ENCODE results near the gene IPMK. TPM values are rescaled to one million over a fixed set of nuclear protein-coding genes. Genes with fewer than 3 reads are reported as not detected.
"Not testable (repeated sequence)": the region's sequence is repeated elsewhere in the genome, so short reads cannot be mapped to it uniquely, and the experiment has no call there.

Gene IPMK
- polyA plus RNA-seq, 1 donor = 4.3 TPM

DNA sequence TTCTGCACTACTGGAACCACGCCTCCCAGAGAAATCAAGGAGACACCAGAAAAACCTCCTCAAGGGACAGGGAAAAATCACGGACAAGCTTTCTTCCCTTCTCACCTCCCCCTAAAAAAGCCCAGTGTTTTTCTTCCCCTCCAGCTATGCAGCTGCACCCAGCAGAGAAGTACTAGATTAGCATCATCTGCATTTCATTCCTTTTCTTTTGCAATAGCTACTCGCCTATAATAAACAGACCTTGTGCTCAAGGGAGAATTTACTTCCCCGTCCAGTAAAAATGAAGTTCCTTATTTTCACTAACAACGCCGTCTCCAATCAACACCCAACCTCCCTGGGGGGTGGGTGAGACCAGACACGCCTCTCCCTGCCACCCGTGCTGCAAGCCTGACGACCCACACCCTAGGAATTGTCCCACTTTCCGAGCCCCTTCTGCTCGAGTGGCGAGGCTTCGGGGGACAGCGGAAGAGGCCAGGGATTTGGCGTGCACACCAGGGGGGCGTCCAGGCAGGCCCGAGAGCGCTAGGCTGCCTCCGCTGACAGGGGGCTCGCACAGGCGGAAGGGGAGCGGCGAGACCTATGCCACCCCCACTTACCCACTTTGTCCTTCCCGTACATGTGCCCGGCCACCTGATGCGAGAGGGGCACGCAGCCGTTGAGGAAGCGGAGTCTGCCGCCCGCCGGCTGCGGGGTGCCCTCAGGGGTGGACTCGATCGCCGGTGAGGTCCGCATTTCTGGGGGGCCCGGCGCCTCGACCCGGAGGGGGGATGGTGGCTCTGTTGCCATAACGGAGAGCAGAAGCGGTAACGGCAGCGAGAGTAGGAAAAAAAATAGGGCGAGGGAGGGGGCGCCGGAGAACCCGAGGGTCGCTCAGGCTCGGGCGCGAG is 625 bp downstream of the IPMK start:
- DNase-seq = peak; percentile 55

DNA sequence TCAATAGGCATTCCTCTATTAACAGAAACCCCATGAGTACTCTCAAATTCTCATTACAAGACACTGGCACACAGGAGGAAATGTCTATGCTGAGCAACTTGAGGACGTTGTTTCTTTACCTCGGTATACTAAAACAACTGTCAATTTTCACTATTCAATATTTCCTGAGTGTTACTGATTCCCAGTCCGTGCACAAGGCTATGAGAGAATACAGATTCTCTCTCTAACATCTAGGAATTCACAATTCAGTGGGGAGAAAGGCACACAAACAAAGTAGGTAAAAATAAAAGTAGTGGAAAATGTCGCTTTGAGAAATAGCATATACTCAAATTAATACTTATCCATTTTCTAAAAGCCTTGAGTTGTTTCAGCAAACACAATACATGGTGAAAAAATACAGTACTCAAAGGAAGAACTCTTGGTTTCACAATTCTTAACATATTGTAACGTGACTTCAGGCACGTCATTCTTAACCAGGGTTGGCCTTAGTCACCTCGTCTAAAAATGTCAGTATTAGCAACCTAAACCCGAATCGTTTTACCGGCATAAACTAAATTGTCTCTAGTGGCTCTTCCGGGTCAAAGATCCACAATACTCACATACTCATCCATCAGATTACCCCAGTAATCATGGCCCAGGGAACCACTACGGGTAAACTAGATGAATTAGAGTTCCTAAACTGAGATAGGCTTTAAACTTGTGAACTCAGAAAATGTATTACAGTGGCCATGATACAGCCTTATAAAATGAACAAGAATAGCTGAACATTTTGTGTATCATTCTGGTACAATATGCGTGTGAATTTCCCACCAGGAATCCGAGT is 1.5 kb downstream of the IPMK start:
- peak; percentile 22 for DNase-seq

GRCh38 chr10:58265249-58265648 is 2.4 kb downstream of the IPMK start:
- no peak for DNase-seq

DNA sequence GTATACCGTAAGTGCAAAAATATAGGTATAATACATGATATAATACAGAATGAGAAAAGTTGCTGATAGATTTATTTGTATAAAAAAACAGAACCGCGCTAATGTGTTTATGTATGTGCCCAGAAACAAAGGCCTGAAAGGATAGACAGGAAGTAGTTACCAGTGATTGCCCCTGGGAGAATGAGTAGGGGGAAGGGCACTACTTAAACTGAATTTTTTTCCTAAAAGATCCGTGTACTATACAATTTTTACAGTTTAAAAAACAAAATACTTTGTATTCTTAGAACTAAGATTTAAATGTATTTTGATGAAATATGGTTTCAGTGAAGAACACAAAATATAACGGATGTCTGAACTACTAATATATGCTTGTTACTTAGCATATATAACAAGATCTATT is 2.9 kb downstream of the IPMK start:
- DNase-seq = no peak

DNA sequence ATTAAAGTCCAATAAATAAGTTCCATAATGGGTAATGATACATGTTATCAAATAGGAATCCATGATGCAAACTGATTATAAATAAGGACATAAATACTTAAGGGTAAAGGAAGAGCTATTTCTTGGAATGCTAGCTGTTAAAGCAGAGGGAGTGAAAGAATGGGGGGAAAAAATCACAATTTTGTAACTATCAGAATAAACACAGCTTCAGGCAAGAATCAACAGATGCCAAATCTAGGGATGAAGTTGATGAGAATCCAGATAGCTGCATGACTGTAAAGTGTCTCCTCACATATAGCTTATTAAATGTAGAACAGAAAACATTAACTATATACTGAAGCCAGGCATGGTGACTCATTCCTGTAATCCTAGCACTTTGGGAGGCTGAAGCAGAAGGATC is 4.9 kb downstream of the IPMK start:
- DNase-seq = no peak

DNA sequence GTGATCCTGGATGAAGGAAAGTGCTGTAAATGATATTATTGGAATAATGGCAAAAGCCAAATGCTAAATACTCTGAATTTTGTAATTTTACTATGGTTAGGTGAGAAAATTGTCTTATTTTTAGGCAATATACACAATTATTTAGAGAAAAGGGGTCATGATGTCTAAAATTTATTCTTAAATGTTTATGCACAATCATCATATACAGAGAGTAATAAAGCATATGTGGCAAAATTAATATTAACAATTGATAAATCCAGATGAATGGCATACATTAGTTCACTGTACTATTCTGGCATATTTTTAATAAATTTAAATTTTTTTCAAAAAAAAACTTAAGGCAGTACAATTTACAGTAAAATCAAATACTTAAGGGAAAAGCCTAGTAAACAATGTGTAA is 7.4 kb downstream of the IPMK start:
- no peak for DNase-seq

- DNase-seq = no peak
Observed at GRCh38 chr10:58258977-58259692, 8.6 kb downstream of the IPMK start.

GRCh38 chr10:58256013-58256780 is 11.5 kb downstream of the IPMK start:
- not testable (repeated sequence) for DNase-seq

DNA sequence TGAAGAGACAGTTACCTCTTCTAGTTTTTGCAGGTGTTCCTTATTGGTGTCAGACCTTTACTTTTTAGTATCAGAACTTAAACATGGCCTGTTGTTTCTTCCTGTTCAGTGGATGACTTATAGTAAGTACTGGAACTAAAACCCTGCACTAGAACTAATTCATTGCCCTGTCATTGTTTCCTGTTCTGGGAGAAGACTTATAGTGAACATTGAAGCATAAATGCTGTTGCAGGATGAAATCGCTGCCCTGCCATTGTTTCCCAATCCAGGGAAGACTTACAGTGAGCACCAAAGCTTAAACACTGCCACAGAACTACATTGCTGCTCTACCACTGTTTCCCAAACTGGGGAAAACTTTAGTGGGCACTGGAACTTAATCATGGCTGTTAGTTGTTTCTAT is 13.1 kb downstream of the IPMK start:
- no peak for DNase-seq

DNA sequence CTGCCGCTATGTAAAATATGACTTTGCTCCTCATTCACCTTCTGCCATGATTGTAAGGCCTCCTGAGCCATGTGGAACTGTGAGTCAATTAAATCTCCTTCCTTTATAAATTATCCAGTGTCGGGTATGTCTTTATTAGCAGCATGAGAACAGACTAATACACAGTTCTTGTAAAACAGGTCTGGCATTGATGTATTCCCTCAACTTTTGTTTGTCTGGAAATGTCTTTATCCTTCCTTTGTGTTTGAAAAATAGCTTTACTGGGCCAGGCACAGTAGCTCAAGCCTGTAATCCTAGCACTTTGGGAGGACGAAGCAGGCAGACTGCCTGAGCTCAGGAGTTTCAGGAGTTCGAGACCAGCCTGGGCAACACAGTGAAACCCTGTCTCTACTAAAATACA is 14.5 kb downstream of the IPMK start:
- no peak for DNase-seq

GRCh38 chr10:58244666-58245065 is 23.0 kb downstream of the IPMK start:
- DNase-seq = not testable (repeated sequence)

- not testable (repeated sequence) for DNase-seq
Observed at GRCh38 chr10:58244242-58244641, 23.5 kb downstream of the IPMK start.

DNA sequence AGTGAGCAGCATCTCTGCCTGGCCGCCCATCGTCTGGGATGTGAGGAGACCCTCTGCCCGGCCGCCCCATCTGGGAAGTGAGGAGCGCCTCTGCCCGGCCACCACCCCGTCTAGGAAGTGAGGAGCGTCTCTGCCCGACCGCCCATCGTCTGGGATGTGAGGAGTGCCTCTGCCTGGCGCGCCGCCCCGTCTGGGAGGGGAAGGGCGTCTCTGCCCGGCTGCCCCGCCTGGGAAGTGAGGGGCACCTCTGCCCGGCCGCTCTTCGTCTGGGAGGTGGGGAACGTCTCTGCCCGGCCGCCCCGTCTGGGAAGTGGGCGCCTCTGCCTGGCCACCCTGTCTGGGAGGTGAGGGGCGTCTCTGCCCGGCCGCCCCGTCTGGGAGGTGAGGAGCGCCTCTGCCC is 23.9 kb downstream of the IPMK start:
- not testable (repeated sequence) for DNase-seq

DNA sequence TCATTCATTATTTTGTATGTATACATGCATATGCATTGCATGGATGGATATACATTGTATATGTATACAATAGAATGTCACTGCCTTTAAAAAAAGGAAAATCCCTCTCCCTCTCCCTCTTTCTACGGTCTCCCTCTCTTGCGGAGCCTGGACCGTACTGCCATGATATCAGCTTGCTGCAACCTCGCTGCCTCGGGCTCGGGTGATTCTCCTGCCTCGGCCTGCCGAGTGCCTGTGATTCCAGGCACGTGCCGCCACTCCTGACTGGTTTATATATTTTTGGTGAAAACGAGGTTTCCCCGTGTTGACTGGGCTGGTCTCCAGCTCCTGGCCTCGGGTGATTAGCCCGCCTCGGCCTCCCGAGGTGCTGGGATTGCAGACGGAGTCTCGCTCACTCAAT is 24.4 kb downstream of the IPMK start:
- no peak for DNase-seq

DNA sequence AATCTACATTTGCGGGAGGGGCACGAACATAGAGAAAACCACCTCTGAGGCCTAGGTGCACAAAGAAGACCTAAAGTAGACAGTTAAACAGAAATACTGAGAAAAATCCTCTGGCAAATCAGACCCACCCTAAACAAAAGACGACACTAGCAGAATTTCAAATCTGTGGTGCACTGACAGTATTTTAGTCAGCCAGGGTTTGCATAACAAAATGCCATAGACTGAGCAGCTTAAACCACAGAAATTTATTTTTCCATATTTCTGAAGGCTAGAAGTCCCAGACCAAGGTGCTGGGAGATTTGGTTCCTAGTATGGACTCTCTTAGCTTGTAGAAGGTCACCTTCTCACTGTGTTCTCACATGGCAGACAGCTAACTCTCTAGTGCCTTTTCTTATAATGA is 26.3 kb downstream of the IPMK start:
- DNase-seq = no peak

GRCh38 chr10:58240531-58240930 is 27.2 kb downstream of the IPMK start:
- DNase-seq = no peak

DNA sequence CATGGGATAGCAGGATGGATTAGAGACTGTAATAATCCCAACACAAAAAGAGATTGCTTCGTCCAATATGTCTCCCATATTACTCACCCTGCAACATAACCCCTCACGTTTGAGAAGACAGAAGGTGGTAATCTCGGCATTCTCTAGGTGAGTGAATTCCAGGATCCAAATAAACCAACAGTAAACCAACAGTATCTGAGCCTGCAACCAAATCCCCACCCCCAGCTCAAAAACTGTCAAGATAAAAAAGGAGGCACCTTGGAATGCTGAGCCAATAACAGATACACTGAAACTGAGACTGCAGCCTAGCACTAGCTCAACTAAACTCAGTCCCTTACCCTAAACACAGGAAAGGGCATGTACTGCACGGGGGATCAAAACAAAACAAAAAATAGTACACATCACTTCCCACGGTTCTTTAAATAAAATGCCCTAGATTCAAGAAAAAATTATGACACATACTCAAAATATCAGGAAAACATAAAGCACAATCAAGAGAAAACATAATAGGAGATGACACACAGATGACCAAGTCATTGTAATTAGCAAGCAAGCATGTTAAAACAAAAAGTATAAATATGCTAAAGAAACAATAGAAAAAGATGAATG is 28.0 kb downstream of the IPMK start:
- DNase-seq = no peak

DNA sequence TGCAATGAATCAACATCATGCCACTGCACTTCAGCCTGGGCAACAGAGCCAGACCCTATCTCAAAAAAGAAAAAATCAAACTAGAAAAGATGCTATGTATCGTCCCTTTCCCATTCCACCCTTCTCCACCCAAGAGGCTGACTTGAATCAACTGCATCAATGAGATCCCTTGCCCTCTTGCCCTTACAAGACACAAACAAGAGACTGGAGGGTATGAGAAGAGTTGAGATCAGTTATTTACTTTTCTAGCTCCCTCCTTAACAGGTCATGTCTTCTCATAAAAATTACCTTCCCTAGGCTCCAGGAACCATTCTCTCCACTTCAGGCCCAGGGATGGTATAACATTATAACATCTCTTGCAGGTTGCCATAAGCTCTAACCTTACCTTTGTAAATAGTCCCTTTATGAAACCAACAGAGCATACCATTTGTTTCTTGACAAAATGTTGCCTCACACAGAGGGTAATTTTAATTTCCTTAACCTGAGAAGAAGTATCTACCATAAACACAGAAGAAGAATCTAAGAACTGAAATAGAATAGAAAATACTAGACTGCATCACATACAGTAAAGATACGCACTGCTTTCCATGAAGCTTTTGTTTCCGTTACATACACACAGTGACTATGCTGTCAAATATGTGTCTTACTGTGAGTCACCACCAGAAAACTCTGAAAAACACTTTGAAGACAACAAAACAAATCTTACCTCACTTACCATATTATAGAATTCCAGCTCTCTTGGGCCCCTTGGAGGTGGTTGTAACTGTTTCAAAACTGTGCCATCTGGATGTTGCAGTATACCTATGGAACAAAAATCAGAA is 30.5 kb downstream of the IPMK start:
- no peak for DNase-seq

GRCh38 chr10:58229856-58230255 is 37.8 kb downstream of the IPMK start:
- not testable (repeated sequence) for DNase-seq

DNA sequence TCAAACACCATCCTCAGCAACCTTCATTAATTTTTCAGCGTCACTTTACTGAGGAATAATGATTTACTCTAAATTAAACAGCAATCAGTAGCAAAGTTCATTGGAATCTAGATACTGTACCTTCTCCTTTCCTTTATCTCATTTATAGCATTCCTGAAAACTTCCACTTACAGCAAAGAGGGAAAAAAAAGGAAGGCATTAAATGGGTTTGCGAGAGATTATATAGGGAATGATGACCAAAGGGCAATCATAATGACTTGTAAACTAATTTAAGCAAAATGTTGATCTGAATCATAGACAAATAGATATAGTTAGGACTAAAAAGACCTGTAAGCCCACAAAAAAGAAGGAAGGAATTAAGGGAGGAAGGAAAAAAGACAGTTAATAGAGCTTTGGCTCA is 42.0 kb downstream of the IPMK start:
- DNase-seq = no peak
